HepG2 (cell line): ENCODE results near the gene SLC66A3. TPM values are rescaled to one million over a fixed set of nuclear protein-coding genes. Genes with fewer than 3 reads are reported as not detected.

Source experiments
- DNMT1 ChIP-seq: sonication (generic); formaldehyde crosslinking; IDR thresholded peaks from 2 replicates; pipeline ENCODE4 v1.5.1; 2020; ENCODE audit warnings: mild to moderate bottlenecking, missing genetic modification reagents
- KLF16 ChIP-seq, 2 experiments: sonication (generic) in 1 of 2; formaldehyde crosslinking in 1 of 2; IDR thresholded peaks; 2 replicates each; pipeline versions ENCODE4 v1.6.1 to v1.8.0; 2016 to 2023; ENCODE audit warnings: missing genetic modification reagents in 2 of 2, missing compliant biosample characterization in 1 of 2
- PAWR ChIP-seq: sonication (generic); formaldehyde crosslinking; IDR thresholded peaks from 2 replicates; pipeline ENCODE4 v1.4.0; 2020; ENCODE audit warnings: missing genetic modification reagents, mild to moderate bottlenecking, borderline replicate concordance
- PPARG ChIP-seq: conservative IDR thresholded peaks from 2 replicates; pipeline ENCODE4 v1.6.1; 2016; ENCODE audit warnings: missing biosample characterization, missing genetic modification reagents
- TRIM24 ChIP-seq: sonication (generic); formaldehyde crosslinking; IDR thresholded peaks from 2 replicates; pipeline ENCODE4 v1.8.0; 2022; ENCODE audit warnings: mild to moderate bottlenecking, missing genetic modification reagents
- ZNF564 ChIP-seq: sonication (generic); formaldehyde crosslinking; IDR thresholded peaks from 2 replicates; pipeline ENCODE4 v1.8.1; 2023; ENCODE audit warnings: mild to moderate bottlenecking, missing genetic modification reagents
- ZNF672 ChIP-seq: sonication (generic); formaldehyde crosslinking; IDR thresholded peaks from 2 replicates; pipeline ENCODE4 v1.8.1; 2022; ENCODE audit warnings: missing genetic modification reagents
- ZNF749 ChIP-seq: sonication (generic); formaldehyde crosslinking; IDR thresholded peaks from 2 replicates; pipeline ENCODE4 v1.8.0; 2022; ENCODE audit warnings: mild to moderate bottlenecking, missing genetic modification reagents, moderate library complexity, borderline replicate concordance
- polyA plus RNA-seq, 8 experiments: library from polyadenylated mRNA; depleted of rRNA in 3 of 8; stranded (reverse) in 7 of 8; unstranded in 1 of 8; fragments of >200 nt; fragmentation: Illumina TruSeq in 4 of 8; extraction: Trizol in 4 of 8; gene quantifications; 2 replicates each; pipeline versions ENCODE4 v1.2.1 to v1.2.3, GENCODE V29; 2011 to 2016; ENCODE audit warnings: low read depth in 4 of 8, missing spikeins in 1 of 8, mixed read lengths in 1 of 8; ENCODE audit not compliant: insufficient read depth in 1 of 8
- total RNA-seq, 5 experiments: library from RNA; depleted of rRNA; stranded (reverse); fragments of >200 nt; fragmentation: Illumina TruSeq; extraction: Trizol; gene quantifications; 2 replicates each; pipeline ENCODE4 v1.2.3, GENCODE V29; 2016; ENCODE audit warnings: low read depth in 1 of 5
- TF ChIP-seq, protein P1 (sequence below): sonication (generic); formaldehyde crosslinking; IDR thresholded peaks from 2 replicates; pipeline ENCODE4 v1.5.0; 2020; ENCODE audit warnings: mild to moderate bottlenecking, missing genetic modification reagents
- TF ChIP-seq, protein P2 (sequence below): sonication (generic); formaldehyde crosslinking; IDR thresholded peaks from 2 replicates; pipeline ENCODE4 v1.4.0; 2020; ENCODE audit warnings: mild to moderate bottlenecking, missing genetic modification reagents, borderline replicate concordance
- TF ChIP-seq, protein P3 (sequence below): sonication (generic); formaldehyde crosslinking; IDR thresholded peaks from 2 replicates; pipeline ENCODE4 v1.4.0; 2020; ENCODE audit warnings: mild to moderate bottlenecking, missing genetic modification reagents
- TF ChIP-seq, protein P4 (sequence below): sonication (generic); formaldehyde crosslinking; IDR thresholded peaks from 2 replicates; pipeline ENCODE4 v1.9.0; 2022; ENCODE audit warnings: missing genetic modification reagents, mild to moderate bottlenecking, borderline replicate concordance
- TF ChIP-seq, protein P5 (sequence below): sonication (generic); formaldehyde crosslinking; IDR thresholded peaks from 2 replicates; pipeline ENCODE4 v1.9.0; 2021; ENCODE audit warnings: missing genetic modification reagents, borderline replicate concordance
- TF ChIP-seq, protein P6 (sequence below): sonication (generic); formaldehyde crosslinking; IDR thresholded peaks from 2 replicates; pipeline ENCODE4 v1.4.0; 2020; ENCODE audit warnings: mild to moderate bottlenecking, missing genetic modification reagents

Gene SLC66A3
- total and polyA plus RNA-seq, 2 of the 13 experiments (the other 11 are each of a cell fraction or from before 2014, with no cell fraction given) = 2.2 to 3.7 TPM

DNA sequence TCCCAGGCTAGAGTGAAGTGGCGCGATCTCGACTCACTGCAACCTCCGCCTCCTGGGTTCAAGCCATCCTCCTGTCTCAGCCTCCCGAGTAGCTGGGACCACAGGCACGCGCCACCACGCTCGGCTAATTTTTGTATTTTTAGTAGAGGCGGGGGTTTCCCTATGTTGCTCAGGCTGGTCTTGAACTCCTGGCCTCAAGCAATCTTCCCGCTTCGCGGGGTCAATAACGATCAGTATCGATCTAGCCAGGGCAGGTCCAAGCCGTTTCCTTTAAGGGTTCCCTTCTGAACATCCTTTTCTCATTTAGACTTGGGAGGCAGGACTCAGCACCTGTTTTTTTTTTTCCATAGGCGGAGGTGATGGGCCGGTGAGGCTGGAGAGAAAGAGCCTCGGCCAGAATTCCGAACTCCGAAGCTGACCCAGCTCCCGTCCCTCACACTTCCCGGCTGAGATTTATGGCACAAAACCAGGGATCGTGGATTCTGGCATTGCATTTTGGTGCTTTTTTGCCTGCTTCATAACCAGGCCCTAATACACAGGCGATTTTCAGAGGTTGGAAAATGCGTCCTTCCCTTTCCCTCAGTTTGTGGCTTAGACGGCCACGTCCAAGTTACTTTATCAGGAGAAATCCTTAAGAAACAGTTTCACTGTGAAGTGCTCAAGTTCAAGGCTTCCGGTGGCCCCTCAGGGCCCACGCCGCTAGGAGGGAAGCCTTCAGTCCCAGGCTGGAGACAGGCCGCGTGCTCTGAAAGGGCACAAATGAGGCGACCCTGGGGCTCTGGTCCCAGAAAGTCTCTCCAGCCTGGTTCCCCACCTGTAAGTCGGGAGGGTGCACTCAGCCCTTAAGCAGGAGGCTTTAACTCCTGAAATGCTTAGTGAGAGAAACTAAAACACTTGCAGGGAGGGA lies 998 bp upstream of the SLC66A3 start (continued):
- TF ChIP-seq ZNF749 (CRISPR knock-in tag) = no peak
- TF ChIP-seq TRIM24 (CRISPR knock-in tag) = no peak
- TF ChIP-seq, protein P1, sequence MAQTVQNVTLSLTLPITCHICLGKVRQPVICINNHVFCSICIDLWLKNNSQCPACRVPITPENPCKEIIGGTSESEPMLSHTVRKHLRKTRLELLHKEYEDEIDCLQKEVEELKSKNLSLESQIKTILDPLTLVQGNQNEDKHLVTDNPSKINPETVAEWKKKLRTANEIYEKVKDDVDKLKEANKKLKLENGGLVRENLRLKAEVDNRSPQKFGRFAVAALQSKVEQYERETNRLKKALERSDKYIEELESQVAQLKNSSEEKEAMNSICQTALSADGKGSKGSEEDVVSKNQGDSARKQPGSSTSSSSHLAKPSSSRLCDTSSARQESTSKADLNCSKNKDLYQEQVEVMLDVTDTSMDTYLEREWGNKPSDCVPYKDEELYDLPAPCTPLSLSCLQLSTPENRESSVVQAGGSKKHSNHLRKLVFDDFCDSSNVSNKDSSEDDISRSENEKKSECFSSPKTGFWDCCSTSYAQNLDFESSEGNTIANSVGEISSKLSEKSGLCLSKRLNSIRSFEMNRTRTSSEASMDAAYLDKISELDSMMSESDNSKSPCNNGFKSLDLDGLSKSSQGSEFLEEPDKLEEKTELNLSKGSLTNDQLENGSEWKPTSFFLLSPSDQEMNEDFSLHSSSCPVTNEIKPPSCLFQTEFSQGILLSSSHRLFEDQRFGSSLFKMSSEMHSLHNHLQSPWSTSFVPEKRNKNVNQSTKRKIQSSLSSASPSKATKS (CRISPR knock-in tag) = no peak
- TF ChIP-seq, protein P2, sequence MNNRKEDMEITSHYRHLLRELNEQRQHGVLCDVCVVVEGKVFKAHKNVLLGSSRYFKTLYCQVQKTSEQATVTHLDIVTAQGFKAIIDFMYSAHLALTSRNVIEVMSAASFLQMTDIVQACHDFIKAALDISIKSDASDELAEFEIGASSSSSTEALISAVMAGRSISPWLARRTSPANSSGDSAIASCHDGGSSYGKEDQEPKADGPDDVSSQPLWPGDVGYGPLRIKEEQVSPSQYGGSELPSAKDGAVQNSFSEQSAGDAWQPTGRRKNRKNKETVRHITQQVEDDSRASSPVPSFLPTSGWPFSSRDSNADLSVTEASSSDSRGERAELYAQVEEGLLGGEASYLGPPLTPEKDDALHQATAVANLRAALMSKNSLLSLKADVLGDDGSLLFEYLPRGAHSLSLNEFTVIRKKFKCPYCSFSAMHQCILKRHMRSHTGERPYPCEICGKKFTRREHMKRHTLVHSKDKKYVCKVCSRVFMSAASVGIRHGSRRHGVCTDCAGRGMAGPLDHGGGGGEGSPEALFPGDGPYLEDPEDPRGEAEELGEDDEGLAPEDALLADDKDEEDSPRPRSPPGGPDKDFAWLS (CRISPR knock-in tag) = no peak
- TF ChIP-seq ZNF672 = no peak
- TF ChIP-seq, protein P3, sequence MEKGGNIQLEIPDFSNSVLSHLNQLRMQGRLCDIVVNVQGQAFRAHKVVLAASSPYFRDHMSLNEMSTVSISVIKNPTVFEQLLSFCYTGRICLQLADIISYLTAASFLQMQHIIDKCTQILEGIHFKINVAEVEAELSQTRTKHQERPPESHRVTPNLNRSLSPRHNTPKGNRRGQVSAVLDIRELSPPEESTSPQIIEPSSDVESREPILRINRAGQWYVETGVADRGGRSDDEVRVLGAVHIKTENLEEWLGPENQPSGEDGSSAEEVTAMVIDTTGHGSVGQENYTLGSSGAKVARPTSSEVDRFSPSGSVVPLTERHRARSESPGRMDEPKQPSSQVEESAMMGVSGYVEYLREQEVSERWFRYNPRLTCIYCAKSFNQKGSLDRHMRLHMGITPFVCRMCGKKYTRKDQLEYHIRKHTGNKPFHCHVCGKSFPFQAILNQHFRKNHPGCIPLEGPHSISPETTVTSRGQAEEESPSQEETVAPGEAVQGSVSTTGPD (CRISPR knock-in tag) = no peak
- no peak for TF ChIP-seq ZNF564 (CRISPR knock-in tag)
- TF ChIP-seq, protein P4, sequence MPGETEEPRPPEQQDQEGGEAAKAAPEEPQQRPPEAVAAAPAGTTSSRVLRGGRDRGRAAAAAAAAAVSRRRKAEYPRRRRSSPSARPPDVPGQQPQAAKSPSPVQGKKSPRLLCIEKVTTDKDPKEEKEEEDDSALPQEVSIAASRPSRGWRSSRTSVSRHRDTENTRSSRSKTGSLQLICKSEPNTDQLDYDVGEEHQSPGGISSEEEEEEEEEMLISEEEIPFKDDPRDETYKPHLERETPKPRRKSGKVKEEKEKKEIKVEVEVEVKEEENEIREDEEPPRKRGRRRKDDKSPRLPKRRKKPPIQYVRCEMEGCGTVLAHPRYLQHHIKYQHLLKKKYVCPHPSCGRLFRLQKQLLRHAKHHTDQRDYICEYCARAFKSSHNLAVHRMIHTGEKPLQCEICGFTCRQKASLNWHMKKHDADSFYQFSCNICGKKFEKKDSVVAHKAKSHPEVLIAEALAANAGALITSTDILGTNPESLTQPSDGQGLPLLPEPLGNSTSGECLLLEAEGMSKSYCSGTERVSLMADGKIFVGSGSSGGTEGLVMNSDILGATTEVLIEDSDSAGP = peak; percentile 23; the same call in 1 of the 2 replicates
- TF ChIP-seq PAWR (CRISPR knock-in tag) = no peak
- TF ChIP-seq DNMT1 (CRISPR knock-in tag) = 0 out of 2 replicates have a peak, but pooled peaks have one; percentile 14
- TF ChIP-seq, protein P5, sequence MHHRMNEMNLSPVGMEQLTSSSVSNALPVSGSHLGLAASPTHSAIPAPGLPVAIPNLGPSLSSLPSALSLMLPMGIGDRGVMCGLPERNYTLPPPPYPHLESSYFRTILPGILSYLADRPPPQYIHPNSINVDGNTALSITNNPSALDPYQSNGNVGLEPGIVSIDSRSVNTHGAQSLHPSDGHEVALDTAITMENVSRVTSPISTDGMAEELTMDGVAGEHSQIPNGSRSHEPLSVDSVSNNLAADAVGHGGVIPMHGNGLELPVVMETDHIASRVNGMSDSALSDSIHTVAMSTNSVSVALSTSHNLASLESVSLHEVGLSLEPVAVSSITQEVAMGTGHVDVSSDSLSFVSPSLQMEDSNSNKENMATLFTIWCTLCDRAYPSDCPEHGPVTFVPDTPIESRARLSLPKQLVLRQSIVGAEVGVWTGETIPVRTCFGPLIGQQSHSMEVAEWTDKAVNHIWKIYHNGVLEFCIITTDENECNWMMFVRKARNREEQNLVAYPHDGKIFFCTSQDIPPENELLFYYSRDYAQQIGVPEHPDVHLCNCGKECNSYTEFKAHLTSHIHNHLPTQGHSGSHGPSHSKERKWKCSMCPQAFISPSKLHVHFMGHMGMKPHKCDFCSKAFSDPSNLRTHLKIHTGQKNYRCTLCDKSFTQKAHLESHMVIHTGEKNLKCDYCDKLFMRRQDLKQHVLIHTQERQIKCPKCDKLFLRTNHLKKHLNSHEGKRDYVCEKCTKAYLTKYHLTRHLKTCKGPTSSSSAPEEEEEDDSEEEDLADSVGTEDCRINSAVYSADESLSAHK (CRISPR knock-in tag) = no peak
- TF ChIP-seq KLF16 (CRISPR knock-in tag; IDR thresholded peaks at IDR 0.05) = no peak
- TF ChIP-seq PPARG (CRISPR knock-in tag) = 0 out of 2 replicates have a peak, but pooled peaks have one; percentile 25
- TF ChIP-seq, protein P6, sequence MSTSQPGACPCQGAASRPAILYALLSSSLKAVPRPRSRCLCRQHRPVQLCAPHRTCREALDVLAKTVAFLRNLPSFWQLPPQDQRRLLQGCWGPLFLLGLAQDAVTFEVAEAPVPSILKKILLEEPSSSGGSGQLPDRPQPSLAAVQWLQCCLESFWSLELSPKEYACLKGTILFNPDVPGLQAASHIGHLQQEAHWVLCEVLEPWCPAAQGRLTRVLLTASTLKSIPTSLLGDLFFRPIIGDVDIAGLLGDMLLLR (CRISPR knock-in tag) = no peak
